Stimulated activated CD8-positive, alpha-beta memory T cell treated with anti-CD3 and anti-CD28 coated beads, Interleukin-15, amount 100 ng/mL, for 4 hours (primary cell): ENCODE results near the gene GSN.
A peak's percentile ranks its signal among the peaks of the same experiment; 100 is the strongest.

Experiments
- DNase-seq, 2 donors: peaks; one replicate each; pipeline ENCODE4 v3.0.0-alpha.2; 2020; ENCODE audit warnings: low read depth in 2 of 2

Gene GSN

DNA sequence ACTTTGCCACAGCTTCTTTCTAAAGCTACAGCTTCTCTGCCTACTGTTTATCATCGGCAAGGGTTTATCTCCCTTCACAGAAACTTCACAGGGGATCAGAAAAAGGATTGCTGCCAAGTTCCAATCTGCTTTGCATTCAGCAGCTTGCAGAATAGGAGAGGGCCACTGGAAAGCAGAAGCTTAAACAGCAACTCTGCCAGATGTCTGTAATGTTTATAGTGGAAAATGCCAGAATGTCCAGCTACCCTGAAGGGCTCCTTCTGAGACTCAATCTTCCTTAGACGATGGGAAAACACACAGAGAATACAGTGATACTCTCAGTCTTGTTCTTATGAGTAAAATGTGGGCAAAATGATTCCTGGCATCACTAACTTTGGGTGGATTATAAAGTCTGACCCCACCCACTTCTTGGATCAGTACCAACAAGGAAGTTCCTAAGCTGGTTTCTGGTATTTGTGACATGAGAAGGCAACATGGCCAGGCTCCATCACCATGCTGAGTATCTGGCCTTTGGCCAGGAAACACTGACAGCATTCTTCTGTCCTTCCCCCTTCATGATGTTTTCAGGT, 83.1 kb downstream of the GSN start:
- DNase-seq: no peak

DNA sequence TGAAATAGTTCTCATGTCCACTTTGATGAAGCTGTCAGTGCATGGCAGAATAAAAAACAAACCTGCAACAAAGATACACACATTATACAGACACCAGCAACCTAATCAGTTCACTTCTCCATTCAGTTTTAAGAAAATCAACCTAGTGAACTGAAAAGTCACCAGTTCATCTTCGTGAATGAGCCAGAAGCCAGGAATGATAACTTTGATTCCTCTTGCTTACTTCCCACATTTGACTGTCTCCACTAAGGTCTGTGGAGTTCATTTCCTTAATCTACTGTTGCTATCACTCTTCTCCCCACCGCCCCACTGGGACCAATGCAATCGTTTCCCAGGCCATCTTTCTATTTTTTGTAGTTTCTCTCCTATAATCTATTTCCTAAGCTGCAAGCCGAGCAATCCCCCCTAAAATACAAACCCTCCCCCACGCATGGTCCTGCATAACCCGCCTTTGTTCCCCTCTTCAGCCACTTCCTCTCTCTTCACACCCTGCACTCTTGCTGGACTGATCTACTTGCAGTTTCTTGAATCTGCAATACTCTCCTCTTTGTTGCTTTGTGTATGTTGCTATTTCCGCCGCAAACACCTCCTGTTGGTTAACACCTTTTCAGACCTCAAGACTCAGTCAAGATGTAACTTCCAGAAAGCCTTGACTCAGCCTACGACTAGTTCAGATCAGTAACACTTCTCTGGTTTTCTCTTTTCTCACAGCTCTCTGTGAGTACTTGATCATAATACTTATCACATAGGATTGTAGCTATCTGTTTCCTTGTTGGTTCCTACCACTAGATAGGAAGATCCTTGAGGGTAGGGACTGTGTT, 85.5 kb downstream of the GSN start:
- DNase-seq: peak; percentile 26 to 47

DNA sequence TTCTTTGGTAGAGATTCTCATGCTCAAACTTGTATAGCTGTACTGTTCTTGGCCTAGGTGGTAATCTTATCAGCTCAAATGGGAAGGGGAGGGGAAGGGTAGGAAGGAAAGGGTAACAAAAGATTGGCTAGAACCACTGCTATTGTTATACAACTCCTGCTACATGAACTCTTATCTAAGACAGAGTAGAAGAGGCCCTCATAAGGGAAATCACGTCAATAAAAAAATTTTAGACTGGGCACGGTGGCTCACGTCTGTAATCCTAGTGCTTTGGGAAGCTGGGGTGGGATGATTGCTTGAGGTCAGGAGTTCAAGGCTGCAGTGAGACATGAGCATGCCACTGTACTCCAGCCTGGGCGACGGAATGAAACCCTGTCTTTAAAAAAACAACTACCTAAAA, 86.2 kb downstream of the GSN start:
- no peak for DNase-seq

DNA sequence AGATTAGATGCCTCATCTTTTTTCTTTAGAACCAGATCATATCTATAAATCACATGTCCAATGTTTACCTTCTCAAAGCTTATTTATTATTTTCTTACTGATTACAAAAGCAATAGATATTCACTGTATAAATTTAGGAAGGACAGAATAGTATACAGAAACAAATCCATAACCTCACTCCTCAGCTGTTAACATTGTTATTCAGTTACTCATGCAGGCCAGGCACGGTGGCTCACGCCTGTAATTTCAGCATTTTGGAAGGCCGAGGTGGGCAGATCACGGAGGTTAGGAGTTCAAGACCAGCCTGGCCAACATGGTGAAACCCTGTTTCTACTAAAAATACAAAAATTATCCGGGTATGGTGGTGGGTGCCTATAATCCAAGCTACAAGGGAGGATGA, 86.8 kb downstream of the GSN start:
- DNase-seq: no peak

DNA sequence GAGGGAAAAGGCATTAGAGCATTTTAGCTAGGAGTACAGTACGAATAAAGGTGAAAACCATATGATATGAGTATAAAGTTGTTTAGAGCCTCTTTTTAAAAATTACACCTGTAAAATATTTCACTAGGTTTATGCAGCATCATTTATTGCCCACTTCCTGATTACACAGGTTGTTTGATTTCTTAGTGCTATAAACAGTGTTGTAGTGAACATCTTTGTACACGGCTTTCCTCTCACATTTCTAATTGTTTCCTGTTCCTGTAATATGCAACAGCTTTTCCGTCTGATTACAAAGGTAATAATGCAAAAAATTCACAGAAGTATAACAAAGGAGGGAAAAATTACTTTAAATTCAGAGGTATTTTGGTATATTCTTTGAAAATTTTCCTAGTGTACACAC, 89.0 kb downstream of the GSN start:
- DNase-seq: no peak

DNA sequence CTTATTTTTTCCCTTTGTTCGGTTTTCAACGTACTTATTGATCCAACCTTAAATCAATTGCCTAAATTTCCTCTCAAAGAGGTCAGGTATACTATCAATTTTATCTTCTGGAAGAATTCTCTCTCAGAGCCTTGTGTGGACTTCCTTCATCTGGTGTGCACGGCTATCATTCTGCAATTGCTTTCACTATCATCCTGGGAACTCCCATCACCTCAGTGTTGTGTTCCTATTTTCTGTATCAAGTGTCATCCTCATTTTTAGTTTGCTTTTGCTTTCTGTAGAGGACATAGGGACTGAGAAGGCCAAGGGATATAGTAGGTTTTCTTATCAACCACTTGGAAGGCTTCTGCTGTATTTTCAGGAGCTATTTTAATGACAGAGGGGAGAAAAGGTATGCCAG, 90.8 kb downstream of the GSN start:
- no peak for DNase-seq

DNA sequence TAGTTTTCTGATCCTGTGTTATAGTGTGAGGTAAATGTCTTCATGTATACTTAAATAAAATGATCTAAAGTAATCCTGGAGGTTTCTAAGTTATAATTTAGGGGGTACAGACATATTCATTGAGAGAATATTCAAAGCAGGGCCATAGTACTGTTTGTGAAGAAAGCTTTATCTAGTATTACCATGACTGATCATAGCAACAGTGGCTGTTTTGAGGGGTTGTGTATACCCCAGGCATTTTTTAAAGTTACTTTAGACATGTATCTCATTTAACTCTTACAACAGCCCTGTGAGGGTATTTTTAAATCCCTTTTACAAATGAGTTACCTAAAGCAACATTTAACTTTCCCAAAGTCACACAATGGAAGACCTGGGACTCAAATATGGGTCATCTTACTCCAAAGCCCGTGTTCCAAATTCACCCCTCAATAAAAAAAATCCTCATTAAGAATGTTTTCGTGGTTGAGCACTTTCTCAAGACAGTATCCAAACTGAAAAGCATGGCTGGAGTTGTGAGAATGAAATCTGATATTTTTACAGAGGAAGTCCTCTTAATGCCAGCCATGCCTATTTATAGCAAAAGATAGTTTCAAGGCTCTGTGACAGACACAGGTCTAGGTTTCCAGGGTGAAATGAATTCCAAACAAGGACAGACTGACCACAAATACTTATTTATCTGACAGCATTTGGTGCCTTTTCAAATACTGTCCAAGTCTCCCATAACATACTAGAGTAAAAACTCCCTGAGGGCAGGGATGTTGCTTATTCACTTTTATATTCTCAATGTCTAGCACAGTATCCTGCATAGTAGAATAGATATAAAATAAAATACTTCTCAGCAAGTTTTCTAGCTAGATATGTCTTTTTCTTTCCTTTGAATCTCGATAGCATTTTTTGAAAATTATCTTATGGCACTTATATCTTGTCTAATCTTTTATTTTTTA, 91.7 kb downstream of the GSN start:
- no peak for DNase-seq

DNA sequence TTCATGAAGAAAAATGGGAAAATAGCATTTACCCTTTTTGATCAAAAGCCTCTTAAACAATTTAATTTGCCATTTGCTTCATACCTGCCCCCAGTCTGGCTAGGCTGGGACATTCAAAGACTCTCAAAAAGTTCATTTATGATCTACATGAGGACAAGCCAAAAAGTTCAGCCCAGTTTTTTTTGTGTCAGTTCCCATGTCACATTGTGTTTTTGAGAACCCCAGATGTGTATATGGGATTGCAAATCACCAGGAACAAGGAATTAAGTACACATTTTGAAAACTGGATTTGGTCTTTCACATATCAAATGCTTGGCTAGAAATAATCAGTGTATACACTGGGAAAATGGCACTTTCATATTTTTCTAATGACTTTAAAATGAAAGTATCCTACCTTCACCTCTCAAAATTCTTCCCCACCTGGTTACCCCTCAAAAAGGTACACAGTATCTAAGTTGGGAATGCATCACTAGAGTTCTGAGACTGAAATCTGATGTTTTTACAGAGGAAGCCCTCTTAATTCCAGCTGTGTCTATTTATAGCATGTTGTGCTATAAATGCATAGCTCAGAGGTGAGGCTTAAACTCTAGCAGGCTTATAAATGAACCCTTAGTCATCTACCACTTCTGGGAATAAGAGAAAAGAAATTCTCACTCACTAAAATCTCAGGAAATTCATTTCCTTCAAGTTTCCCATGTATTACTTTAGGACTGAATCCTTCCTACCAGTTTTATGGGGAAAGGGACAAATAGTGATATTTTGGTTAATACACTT, 92.8 kb downstream of the GSN start:
- no peak for DNase-seq

DNA sequence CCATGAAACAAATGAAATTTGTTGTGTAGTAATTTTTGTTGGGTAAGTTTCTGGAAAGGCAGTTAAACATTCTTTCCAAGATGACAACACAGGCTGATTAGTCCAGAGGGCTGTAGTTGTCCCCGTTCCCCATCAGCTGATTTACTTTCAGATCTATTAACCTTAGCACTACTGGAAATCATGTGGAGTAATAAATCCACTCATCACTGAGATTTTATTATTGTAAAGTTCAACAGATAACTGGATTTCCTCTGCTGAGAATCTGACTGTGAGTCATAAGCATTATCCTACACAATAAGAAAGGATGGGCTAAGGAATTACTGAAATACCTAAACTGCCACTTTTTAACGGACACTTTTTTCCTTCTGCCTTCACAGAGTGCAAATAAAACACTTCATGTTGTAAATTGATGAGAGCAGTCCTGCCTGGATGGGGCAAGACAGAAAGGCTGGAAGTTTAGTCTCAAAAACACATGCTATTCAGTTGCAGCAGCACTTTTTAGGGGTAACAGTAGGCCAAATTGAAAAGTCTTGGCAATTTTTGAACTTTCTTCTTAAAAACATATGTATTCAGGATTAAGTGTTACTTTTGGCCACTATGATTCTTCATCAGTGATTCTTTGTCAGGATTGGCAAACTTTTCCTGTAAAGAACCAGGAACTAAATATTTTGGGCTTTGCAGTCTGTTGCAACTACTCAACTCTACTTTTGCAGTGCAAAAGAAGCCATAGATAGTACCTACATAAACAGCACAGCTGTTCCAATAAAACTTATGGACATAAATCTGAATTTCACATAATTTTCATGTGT, 95.1 kb downstream of the GSN start:
- no peak for DNase-seq

DNA sequence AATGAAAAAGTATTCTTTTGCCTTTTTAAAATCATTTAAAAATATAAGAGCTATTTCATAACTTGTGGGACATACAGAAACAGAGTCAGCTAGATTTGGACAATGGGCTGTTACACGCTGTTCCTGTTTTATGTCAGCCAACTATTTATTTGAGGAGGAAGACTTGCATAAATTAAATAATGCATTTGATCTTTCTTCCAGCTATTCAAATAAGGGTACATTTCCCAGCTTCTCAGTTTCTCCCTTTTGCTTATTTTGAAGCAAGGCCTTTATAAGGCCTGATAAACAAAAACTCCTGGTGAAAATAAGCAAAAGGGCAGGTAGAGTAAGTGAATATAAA, 95.6 kb downstream of the GSN start:
- no peak for DNase-seq

DNA sequence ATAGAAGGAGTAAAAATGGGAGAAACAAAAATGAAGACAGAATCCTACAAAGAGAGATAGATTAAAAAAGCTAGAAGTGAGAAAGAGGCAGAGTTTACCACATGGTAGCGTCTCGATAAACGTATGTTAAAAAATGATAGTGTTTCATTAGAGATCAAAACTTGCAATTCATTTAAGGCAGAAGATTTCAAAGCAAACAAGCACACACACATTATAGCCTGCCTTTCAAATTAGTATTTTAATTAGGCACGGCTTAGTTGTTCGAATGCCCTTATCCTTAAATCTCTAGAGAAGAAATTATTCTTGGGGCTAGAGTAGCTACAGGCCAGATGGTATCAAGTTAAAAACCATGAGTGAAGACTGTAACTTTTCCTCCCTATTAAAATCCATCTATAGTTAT, 96.1 kb downstream of the GSN start:
- DNase-seq: no peak

DNA sequence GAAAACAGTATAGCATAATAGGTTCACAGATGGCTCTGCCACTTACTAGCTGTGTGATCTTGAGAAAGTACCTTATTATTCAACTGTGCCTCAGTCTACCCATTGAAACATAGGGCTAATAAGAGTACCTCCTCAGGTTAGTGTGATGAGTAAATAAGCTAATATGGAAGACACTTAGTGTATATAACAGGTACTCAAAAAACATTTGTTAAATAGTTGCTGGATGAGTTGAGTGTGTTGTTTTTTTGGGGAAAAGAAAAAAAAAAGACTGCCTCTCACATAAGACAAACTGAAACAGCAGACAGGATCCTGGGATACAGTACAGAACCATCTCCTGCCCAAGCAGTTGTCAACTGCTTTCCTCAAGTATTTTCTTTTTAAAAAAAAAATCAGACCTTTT, 96.9 kb downstream of the GSN start:
- DNase-seq: no peak

DNA sequence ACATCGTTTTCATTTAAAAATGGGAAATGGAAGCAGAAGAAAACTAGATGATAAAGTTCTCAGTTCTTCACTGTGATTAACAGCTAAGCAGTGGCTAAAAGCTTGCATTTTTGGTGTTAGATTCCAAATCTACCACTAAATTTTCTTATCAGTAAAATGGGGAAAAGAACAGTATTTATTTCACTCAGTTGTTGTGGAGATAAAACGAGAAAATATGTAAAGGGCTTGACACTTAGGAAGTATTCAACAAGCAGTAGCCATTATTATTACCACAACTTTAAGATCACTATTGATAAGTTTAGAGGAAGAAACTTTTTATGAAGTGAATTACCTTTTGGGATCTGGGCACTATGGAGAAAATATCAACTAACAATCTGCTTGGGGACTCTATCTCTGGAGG, 97.6 kb downstream of the GSN start:
- DNase-seq: no peak

DNA sequence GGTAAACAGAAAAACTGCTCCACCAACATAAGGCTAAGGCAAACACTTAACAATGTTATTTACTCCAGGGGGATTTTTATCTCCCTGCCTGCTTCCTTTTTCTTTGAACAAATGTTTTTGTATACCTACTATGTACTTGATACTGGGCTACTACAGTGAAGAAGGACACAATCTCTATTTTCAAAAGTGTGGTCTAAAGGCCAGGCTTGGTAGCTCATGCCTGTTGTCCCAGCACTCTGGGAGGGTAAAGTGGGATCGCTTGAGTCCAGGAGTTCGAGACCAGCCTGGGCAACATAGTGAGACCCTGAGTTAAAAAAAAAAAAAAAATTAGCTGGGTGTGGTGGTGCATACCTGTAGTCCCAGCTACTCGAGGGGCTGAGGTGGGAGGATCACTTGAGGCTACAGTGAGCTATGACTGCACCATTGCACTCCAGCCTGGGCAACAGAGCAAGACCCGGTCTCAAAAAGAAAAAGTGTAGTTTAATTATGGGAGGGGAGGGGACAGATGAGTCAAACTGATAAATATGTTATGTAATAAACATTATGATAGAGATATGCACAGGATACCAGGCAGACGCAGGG, 98.7 kb downstream of the GSN start:
- no peak for DNase-seq

DNA sequence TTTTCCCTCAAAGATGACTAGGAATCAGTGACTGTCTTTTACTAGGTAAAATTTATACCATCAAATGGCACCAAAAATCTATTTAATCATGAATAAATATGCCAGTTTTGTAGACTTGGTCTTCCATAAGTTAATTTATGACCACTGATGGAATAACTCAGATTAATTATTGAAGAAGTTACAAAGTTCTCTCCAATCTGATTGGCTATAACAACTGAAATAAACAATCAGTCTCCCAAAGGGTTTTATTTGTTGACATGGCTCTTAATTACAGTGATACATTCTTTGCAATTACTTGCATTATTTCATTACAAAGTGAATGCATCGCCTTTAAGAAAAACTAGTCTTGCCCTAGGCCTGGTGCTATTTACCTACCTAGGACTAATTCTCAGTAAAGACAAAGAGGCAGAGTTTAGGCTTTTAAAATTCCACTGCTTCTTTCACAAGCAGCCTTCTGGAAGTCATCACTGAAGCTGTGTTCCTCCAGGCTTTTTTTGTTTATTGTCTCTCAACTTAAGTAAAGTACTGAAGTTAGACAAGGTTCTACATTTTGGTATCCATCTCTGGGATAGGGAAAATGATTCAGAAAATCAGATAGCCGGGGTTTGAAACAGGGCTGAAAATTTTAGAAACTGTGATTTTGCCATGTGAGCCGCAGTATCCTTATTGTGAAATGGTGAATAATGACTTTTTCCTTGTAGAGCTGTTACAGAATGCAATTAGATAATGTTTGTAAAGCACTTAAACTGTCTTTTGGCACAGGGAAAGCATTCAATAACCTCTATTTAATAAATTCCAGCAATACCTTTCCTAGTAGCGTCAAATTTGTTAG, 99.6 kb downstream of the GSN start:
- DNase-seq: no peak

DNA sequence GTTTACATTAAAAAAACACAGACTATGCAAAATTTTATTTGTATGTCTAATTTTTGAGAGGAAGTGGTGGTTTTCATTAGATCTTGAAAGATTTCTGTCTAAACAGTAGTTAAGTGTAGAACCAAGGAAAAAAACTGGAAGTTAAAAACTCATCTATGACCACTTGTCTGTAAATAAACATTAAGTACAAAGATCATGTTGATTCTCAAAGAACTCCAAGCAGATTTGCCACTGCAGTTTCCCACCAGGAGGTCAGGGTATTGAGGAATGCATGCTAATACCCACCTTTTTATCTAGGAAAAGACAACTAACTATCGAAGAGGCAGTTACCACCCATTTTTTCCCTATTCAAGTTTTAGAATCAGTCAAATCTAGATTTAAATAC, 100.2 kb downstream of the GSN start:
- no peak for DNase-seq

DNA sequence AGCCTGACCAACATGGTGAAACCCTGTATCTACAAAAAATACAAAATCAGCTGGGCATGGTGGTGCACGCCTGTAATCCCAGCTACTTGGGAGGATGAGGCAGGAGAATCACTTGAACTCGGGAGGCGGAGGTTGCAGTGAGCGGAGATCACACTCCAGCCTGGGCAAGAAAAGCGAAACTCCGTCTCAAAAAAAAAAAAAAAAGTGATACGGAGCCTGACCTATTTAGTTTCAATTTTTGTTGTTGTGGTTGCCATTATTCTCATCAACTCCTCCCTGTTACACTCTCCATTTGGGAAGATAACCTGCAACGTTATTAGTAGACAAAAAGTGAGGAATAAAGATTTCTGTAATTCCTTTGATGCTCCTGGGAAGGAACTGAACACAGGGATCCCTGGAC, 100.8 kb downstream of the GSN start:
- DNase-seq: no peak

DNA sequence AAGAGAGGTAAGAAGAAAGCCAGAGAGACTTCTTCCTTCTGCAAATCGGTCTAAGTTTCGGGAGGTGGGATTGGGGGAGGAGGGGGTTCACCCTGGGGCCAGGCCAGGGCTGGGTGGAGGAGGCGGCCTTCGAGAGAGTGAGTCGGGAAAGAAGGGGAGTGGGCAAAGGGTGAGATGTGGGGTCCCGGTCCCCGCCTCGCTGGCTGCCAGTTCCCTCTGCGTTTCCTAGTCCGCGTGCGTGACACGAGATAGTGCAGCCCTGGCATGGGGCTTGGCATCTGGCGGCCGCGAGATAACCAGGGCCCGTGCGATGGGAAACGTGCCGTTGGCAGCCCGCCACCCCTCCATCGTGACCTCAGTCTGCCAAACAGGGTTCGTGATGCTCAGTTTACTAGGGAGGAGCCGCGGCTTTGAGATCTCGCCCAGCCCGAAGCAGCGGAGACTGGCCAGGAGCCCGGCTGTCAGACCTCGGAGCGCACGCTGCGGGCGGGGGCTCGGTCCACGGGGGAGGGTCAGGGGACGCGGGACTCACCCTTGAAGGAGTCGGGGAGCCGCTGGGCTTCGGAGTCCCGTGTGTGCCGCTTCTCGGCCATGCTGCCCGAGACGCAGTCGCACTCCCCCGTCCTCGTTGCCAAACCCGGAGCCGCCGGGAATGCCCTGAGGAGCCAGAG, 101.8 kb downstream of the GSN start, which contains the start of gene STOM:
STOM (minus strand) TSS at position 656 of the 671 bp plus-strand sequence; CDS start at position 593, 63 bp downstream.
- DNase-seq: peak in 1 of 2 donors; percentile 33

DNA sequence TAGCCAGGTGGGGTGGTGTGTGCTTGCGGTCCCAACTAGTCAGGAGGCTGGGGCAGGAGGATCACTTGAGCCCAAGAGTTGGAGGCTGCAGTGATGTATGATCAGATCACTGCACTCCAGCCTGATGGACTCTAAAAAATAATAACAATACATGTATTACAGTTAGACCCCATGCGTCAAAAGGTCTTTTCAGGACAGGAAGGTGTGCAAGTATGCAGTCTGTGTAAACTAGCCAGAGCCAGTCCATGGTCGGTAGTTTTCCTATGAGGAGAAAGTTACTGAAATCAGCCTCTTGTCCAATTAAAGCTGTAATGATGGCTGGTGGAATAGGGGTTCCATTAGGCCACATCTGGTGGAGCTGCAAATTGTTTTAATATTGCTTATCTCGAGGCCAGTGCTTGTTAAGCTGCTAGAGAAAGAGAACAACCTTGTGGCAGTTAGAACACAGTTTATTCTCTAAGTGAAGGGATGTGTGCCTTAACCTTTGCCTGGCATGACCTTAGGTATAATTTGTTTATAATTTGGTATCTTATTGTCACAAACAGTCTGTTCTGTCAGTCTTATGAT, 103.6 kb downstream of the GSN start:
- no peak for DNase-seq
